PFSK-1 (cell line): ENCODE results near the gene POLR3A.

Source experiments
- FOXP2 ChIP-seq: optimal IDR thresholded peaks from 2 replicates; pipeline ENCODE3; 2011; ENCODE audit warnings: borderline replicate concordance, control low read depth, inconsistent platforms; ENCODE audit not compliant: insufficient read depth; ENCODE audit errors: extremely low read length, extremely low read depth
- POLR2AphosphoS5 ChIP-seq: IDR thresholded peaks from 2 replicates; pipeline ENCODE4 v1.6.1; 2012; ENCODE audit warnings: low read depth, mild to moderate bottlenecking, control low read depth, low read length, moderate library complexity
- SIN3A ChIP-seq: IDR thresholded peaks from 2 replicates; pipeline ENCODE4 v1.6.1; 2012; ENCODE audit warnings: mild to moderate bottlenecking, low read length, moderate library complexity, borderline replicate concordance; ENCODE audit not compliant: insufficient read depth
- TAF1 ChIP-seq: IDR thresholded peaks from 2 replicates; pipeline ENCODE4 v1.6.1; 2012; ENCODE audit warnings: low read length, control low read depth, borderline replicate concordance; ENCODE audit not compliant: insufficient read depth
- TF ChIP-seq, protein P1 (sequence below), 2 experiments: IDR thresholded peaks; 2 replicates each; pipeline versions ENCODE4 v1.6.1 to v1.8.0; 2011 to 2012; ENCODE audit warnings: low read depth in 2 of 2, low read length in 2 of 2, control low read depth in 1 of 2, inconsistent platforms in 1 of 2, mild to moderate bottlenecking in 1 of 2, moderate library complexity in 1 of 2; ENCODE audit not compliant: insufficient read depth in 1 of 2

POLR3A gene

DNA sequence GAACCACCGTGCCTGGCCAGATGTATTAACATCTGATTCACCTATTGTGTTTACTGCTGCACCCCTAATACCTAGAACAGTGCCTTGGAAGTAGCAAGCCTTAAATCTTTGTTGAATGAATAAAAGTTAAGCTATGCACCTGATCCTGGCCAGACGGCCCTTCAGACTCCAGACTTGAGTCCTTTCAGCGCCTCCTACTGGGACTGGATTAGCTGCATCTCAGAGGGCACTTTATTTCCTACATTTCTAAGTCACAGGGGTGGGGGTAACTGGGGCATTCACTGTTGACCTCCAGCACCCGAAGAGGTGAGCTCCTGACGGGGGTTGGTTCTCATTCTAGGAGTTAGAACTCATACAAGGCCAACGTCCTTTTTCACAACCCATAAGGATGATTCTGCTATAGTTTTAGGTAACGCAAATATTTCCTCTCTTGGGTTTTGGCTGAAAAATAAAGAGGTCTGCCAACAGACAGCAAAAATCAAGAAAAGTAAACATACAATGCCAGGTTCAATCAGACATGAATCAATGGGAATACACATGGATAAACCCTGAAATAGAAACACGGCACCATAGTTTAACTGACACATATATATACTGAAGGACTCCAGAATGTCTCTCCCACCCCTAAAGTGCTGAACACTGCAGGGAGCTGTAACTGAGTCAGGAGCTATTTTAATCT, 54.8 kb downstream of the POLR3A start:
- TF ChIP-seq TAF1 = no peak
- TF ChIP-seq, protein P1, sequence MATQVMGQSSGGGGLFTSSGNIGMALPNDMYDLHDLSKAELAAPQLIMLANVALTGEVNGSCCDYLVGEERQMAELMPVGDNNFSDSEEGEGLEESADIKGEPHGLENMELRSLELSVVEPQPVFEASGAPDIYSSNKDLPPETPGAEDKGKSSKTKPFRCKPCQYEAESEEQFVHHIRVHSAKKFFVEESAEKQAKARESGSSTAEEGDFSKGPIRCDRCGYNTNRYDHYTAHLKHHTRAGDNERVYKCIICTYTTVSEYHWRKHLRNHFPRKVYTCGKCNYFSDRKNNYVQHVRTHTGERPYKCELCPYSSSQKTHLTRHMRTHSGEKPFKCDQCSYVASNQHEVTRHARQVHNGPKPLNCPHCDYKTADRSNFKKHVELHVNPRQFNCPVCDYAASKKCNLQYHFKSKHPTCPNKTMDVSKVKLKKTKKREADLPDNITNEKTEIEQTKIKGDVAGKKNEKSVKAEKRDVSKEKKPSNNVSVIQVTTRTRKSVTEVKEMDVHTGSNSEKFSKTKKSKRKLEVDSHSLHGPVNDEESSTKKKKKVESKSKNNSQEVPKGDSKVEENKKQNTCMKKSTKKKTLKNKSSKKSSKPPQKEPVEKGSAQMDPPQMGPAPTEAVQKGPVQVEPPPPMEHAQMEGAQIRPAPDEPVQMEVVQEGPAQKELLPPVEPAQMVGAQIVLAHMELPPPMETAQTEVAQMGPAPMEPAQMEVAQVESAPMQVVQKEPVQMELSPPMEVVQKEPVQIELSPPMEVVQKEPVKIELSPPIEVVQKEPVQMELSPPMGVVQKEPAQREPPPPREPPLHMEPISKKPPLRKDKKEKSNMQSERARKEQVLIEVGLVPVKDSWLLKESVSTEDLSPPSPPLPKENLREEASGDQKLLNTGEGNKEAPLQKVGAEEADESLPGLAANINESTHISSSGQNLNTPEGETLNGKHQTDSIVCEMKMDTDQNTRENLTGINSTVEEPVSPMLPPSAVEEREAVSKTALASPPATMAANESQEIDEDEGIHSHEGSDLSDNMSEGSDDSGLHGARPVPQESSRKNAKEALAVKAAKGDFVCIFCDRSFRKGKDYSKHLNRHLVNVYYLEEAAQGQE (IDR thresholded peaks at IDR 0.05; ENCODE audit: insufficient read depth in 1 of 2, low read depth in 2 of 2, low read length in 2 of 2) = no peak
- TF ChIP-seq POLR2AphosphoS5 = no peak
- TF ChIP-seq SIN3A = no peak
- no peak for TF ChIP-seq FOXP2

DNA sequence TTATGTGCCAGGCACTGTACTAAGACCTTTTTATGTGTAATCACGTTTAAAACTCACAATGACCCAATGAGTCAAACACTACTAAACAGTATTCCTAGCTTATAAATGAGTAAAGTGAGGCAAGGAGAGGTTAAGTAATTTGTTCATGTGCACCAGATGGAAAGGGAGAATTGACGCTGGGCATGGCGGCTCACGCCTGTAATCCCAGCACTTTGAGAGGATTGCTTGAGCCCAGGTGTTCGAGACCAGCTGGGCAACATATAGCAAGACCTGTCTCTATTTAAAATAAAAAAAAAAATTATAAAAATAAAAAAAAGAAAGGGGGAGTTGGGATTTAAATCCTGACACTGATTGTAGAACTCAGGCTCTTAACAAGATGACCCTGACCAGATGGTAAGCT, 56.0 kb downstream of the POLR3A start:
- TF ChIP-seq, protein P1 (IDR thresholded peaks at IDR 0.05; ENCODE audit: insufficient read depth in 1 of 2, low read depth in 2 of 2, low read length in 2 of 2) = no peak
- TF ChIP-seq TAF1 (no peak), SIN3A (no peak), POLR2AphosphoS5 (no peak), FOXP2 (no peak)

DNA sequence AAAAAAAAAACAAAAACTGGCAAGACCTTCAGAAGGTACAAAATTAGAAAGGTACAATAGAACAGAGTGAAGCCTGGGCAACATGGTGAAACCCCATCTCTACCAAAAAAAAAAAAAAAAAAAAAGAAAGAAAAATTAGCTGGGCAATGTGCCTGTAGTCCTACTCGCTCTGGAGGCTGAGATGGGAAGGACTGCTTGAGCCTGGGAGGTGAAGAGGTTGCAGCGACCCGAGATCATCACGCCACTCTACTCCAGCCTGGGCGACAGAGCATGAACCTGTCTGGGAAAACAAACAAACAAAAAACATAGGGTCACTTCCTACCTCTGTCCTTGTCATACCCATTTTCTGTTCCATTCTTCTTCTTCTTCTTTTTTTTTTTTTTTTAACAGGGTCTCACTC, 57.2 kb downstream of the POLR3A start:
- TF ChIP-seq FOXP2 (no peak), SIN3A (no peak), TAF1 (no peak), POLR2AphosphoS5 (no peak)
- TF ChIP-seq, protein P1 (IDR thresholded peaks at IDR 0.05; ENCODE audit: insufficient read depth in 1 of 2, low read depth in 2 of 2, low read length in 2 of 2) = no peak

DNA sequence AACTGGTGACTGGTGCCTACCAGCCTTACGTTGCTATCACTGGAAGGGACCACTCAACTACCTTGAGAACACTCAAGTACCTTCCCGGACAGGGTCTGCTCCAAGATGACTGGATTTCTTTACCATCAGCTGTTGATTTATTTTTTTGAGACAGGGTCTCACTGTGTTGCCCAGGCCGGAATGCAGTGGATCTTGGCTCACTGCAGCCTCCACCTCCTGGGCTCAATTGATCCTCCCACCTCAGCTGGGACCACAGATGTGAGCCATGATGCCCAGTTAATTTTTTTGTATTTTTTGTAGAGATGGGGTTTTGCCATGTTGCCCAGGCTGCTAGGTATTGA, 57.5 kb downstream of the POLR3A start:
- TF ChIP-seq POLR2AphosphoS5 = no peak
- TF ChIP-seq SIN3A = no peak
- no peak for TF ChIP-seq TAF1
- TF ChIP-seq, protein P1 (IDR thresholded peaks at IDR 0.05; ENCODE audit: insufficient read depth in 1 of 2, low read depth in 2 of 2, low read length in 2 of 2) = no peak
- TF ChIP-seq FOXP2 = no peak
